NT2/D1 (cell line): Measurements from ENCODE around the gene B4GALNT2.

Experiments used
- SUZ12 ChIP-seq: IDR thresholded peaks from 2 replicates; pipeline ENCODE4 v1.6.1; 2011; ENCODE audit not compliant: insufficient read length, insufficient read depth; ENCODE audit errors: extremely low read depth
- ZNF274 ChIP-seq: IDR thresholded peaks from 2 replicates; pipeline ENCODE4 v1.6.1; 2011; ENCODE audit warnings: mild to moderate bottlenecking, low read depth, low read length

- TF ChIP-seq ZNF274 (no peak), SUZ12 (no peak)
Measured at GRCh38 chr17:49089094-49089493, 43.5 kb upstream of the B4GALNT2 start.
